Fibroblast of skin of abdomen (primary cell): ENCODE measurements around the gene C16orf95. TPM values are rescaled to one million over a fixed set of nuclear protein-coding genes. Genes with fewer than 3 reads are reported as not detected.
A peak's percentile ranks its signal among the peaks of the same experiment; 100 is the strongest.
"Not testable (repeated sequence)": the region's sequence is repeated elsewhere in the genome, so short reads cannot be mapped to it uniquely, and the experiment has no call there.

ENCODE experiments used
- DNase-seq: peaks from one replicate; pipeline ENCODE4 v3.0.0-alpha.2; 2013
- polyA plus RNA-seq, 2 experiments: library from polyadenylated mRNA; unstranded; fragments of 120-200 nt; gene quantifications; one replicate each; pipeline ENCODE4 v1.2.1, GENCODE V29; 2013; ENCODE audit not compliant: insufficient read length in 2 of 2

C16orf95 gene
- 13.0 TPM for polyA plus RNA-seq (2013, experiment 1 of 2; ENCODE audit: insufficient read length)
- 12.9 TPM for polyA plus RNA-seq (2013, experiment 2 of 2; ENCODE audit: insufficient read length)

- peak; percentile 95 for DNase-seq
Measured at GRCh38 chr16:87316923-87317749, at the start of gene C16orf95. C16orf95 (minus strand) TSS chr16:87317392; CDS start chr16:87317242, 150 bp downstream.

GRCh38 chr16:87366930-87367329, 49.7 kb upstream of the C16orf95 start:
- DNase-seq: no peak

GRCh38 chr16:87366288-87366687, 49.1 kb upstream of the C16orf95 start:
- no peak for DNase-seq

GRCh38 chr16:87365021-87365713, 48.0 kb upstream of the C16orf95 start:
- no peak for DNase-seq

GRCh38 chr16:87363771-87364455, 46.7 kb upstream of the C16orf95 start:
- no peak for DNase-seq

GRCh38 chr16:87362828-87363559, 45.8 kb upstream of the C16orf95 start:
- not testable (repeated sequence) for DNase-seq

- no peak for DNase-seq
Measured at GRCh38 chr16:87361916-87362619, 44.9 kb upstream of the C16orf95 start.

- no peak for DNase-seq
Measured at GRCh38 chr16:87360862-87361610, 43.8 kb upstream of the C16orf95 start.

- no peak for DNase-seq
Measured at GRCh38 chr16:87359121-87359520, 41.9 kb upstream of the C16orf95 start.

GRCh38 chr16:87358696-87359095, 41.5 kb upstream of the C16orf95 start:
- DNase-seq: no peak

GRCh38 chr16:87358250-87358649, 41.1 kb upstream of the C16orf95 start:
- DNase-seq: no peak

- no peak for DNase-seq
Measured at GRCh38 chr16:87356491-87356853, 39.3 kb upstream of the C16orf95 start.

- no peak for DNase-seq
Measured at GRCh38 chr16:87353613-87354012, 36.4 kb upstream of the C16orf95 start.

GRCh38 chr16:87352818-87353217, 35.6 kb upstream of the C16orf95 start:
- no peak for DNase-seq

GRCh38 chr16:87351320-87351698, 34.1 kb upstream of the C16orf95 start:
- DNase-seq: no peak

- peak; percentile 34 for DNase-seq
Measured at GRCh38 chr16:87350681-87351319, 33.6 kb upstream of the C16orf95 start.

- DNase-seq: no peak
Measured at GRCh38 chr16:87350031-87350430, 32.8 kb upstream of the C16orf95 start.

GRCh38 chr16:87348616-87349157, 31.5 kb upstream of the C16orf95 start:
- no peak for DNase-seq

- no peak for DNase-seq
Measured at GRCh38 chr16:87347932-87348615, 30.9 kb upstream of the C16orf95 start.
